Neural cell (in vitro differentiated cells): ENCODE data around the gene MLKL. TPM values are rescaled to one million over a fixed set of nuclear protein-coding genes. Genes with fewer than 3 reads are reported as not detected.

Source experiments
- H2AFZ ChIP-seq: fragments of 200-600, 300-800 bp; sonication (generic), shearing (Covaris generic); 2 replicates; pipeline ENCODE4 v1.6.0; 2014; ENCODE audit warnings: low read depth, mild to moderate bottlenecking, antibody characterized with exemption, low read length, moderate library complexity
- H3F3A ChIP-seq: fragments of 200-600 bp; shearing (Covaris generic); 2 replicates; pipeline ENCODE4 v1.6.1; 2016; ENCODE audit warnings: mild to moderate bottlenecking, moderate library complexity, mixed read lengths, antibody characterized with exemption, low read length; ENCODE audit not compliant: insufficient read depth, poor library complexity, severe bottlenecking
- H3K27ac ChIP-seq: fragments of 200-600, 300-800 bp; sonication (generic), shearing (Covaris generic); 2 replicates; pipeline ENCODE4 v1.5.1; 2014; ENCODE audit warnings: mild to moderate bottlenecking, low read length, moderate library complexity
- H3K27me3 ChIP-seq: fragments of 300-800, 200-600 bp; sonication (generic), shearing (Covaris generic); 2 replicates; pipeline ENCODE4 v1.6.0; 2014; ENCODE audit warnings: mild to moderate bottlenecking, low read depth, low read length, moderate library complexity; ENCODE audit not compliant: insufficient read depth
- H3K36me3 ChIP-seq: fragments of 300-800, 200-600 bp; sonication (generic), shearing (Covaris generic); 2 replicates; pipeline ENCODE4 v1.5.1; 2014; ENCODE audit warnings: mild to moderate bottlenecking, antibody characterized with exemption, low read length, moderate library complexity; ENCODE audit not compliant: insufficient read depth
- H3K4me2 ChIP-seq: fragments of 300-800, 200-600 bp; sonication (generic), shearing (Covaris generic); 2 replicates; pipeline ENCODE4 v1.6.0; 2014; ENCODE audit warnings: mild to moderate bottlenecking, low read length
- H3K4me3 ChIP-seq: fragments of 300-800, 200-600 bp; sonication (generic), shearing (Covaris generic); 2 replicates; pipeline ENCODE4 v1.5.1; 2014; ENCODE audit warnings: mild to moderate bottlenecking, low read length, moderate library complexity
- H3K79me2 ChIP-seq: fragments of 200-600 bp; shearing (Covaris generic); replicated peaks from 2 replicates; pipeline ENCODE4 v1.6.0; 2014; ENCODE audit warnings: mild to moderate bottlenecking, low read length, moderate library complexity; ENCODE audit not compliant: insufficient read depth
- H3K9ac ChIP-seq: fragments of 300-800, 200-600 bp; sonication (generic), shearing (Covaris generic); 2 replicates; pipeline ENCODE4 v1.6.1; 2016; ENCODE audit warnings: mild to moderate bottlenecking, low read length, mixed read lengths
- H3K9me2 ChIP-seq: fragments of 200-600 bp; shearing (Covaris generic); 2 replicates; pipeline ENCODE4 v1.6.1; 2016; ENCODE audit warnings: mild to moderate bottlenecking, low read length, mixed read lengths; ENCODE audit not compliant: insufficient read depth
- H3K9me3 ChIP-seq: fragments of 200-600, 300-800 bp; sonication (generic), shearing (Covaris generic); 2 replicates; pipeline ENCODE4 v1.6.1; 2016; ENCODE audit warnings: mild to moderate bottlenecking, mixed run types, low read length, moderate library complexity, mixed read lengths
- H4K20me1 ChIP-seq: fragments of 200-600 bp; shearing (Covaris generic); 2 replicates; pipeline ENCODE4 v1.6.1; 2016; ENCODE audit warnings: mild to moderate bottlenecking, mixed run types; ENCODE audit not compliant: insufficient read depth
- EP300 ChIP-seq: fragments of 450-650 bp; conservative IDR thresholded peaks from 2 replicates; pipeline ENCODE4 v1.6.1; 2014; ENCODE audit warnings: antibody characterized with exemption, mild to moderate bottlenecking, moderate library complexity; ENCODE audit not compliant: poor library complexity, severe bottlenecking
- EZH2 ChIP-seq: fragments of 200-600, 300-800 bp; shearing (Covaris generic), sonication (generic); IDR thresholded peaks from 2 replicates; pipeline ENCODE4 v1.6.1; 2014; ENCODE audit warnings: antibody characterized with exemption, low read length, borderline replicate concordance, mild to moderate bottlenecking; ENCODE audit not compliant: insufficient read depth, poor library complexity, severe bottlenecking
- MXI1 ChIP-seq: fragments of 450-650 bp; conservative IDR thresholded peaks from 2 replicates; pipeline ENCODE4 v1.6.1; 2014; ENCODE audit warnings: antibody characterized with exemption, mild to moderate bottlenecking; ENCODE audit not compliant: poor library complexity, severe bottlenecking
- POLR2AphosphoS5 ChIP-seq: IDR thresholded peaks from 2 replicates; pipeline ENCODE4 v1.6.1; 2012
- RAD21 ChIP-seq: fragments of 450-650 bp; conservative IDR thresholded peaks from 2 replicates; pipeline ENCODE4 v1.6.1; 2014; ENCODE audit warnings: antibody characterized with exemption, mild to moderate bottlenecking, moderate library complexity
- SMC3 ChIP-seq: fragments of 450-650 bp; conservative IDR thresholded peaks from 2 replicates; pipeline ENCODE4 v1.6.1; 2014; ENCODE audit warnings: antibody characterized with exemption, mild to moderate bottlenecking, moderate library complexity; ENCODE audit not compliant: poor library complexity
- TAF1 ChIP-seq: IDR thresholded peaks from 2 replicates; pipeline ENCODE4 v1.6.1; 2012; ENCODE audit warnings: low read depth
- polyA plus RNA-seq: library from polyadenylated mRNA; depleted of rRNA; stranded (reverse); fragments of >200 nt; gene quantifications from 2 replicates; pipeline ENCODE4 v1.2.3, GENCODE V29; 2014
- TF ChIP-seq, protein P1 (sequence below): IDR thresholded peaks from 2 replicates; pipeline ENCODE4 v1.6.1; 2012; ENCODE audit warnings: borderline replicate concordance
- TF ChIP-seq, protein P2 (sequence below): fragments of 450-650 bp; IDR thresholded peaks from 2 replicates; pipeline ENCODE4 v1.5.1; 2014; ENCODE audit warnings: antibody characterized with exemption, mild to moderate bottlenecking, moderate library complexity; ENCODE audit not compliant: poor library complexity, severe bottlenecking

MLKL gene
- polyA plus RNA-seq, 1 donor from 2014 or later, result not detected

DNA sequence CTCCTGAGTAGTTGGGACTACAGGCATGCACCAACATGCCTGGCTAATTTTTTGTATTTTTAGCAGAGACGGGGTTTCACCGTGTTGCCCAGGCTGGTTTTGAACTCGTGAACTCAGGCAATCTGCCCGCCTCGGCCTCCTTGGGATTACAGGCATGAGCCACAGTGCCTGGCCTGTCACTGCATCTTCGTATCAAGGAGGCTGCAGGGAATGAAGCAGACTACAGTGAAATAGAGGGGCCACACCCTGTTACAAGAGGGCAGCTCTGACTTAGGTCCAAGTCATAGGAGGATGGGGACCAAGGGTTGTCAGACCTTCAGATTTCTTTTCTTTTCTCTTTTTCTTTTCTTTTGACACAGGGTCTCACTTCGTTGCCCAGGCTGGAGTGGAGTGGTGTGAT lies 45.3 kb upstream of the MLKL start:
- TF ChIP-seq, protein P1, sequence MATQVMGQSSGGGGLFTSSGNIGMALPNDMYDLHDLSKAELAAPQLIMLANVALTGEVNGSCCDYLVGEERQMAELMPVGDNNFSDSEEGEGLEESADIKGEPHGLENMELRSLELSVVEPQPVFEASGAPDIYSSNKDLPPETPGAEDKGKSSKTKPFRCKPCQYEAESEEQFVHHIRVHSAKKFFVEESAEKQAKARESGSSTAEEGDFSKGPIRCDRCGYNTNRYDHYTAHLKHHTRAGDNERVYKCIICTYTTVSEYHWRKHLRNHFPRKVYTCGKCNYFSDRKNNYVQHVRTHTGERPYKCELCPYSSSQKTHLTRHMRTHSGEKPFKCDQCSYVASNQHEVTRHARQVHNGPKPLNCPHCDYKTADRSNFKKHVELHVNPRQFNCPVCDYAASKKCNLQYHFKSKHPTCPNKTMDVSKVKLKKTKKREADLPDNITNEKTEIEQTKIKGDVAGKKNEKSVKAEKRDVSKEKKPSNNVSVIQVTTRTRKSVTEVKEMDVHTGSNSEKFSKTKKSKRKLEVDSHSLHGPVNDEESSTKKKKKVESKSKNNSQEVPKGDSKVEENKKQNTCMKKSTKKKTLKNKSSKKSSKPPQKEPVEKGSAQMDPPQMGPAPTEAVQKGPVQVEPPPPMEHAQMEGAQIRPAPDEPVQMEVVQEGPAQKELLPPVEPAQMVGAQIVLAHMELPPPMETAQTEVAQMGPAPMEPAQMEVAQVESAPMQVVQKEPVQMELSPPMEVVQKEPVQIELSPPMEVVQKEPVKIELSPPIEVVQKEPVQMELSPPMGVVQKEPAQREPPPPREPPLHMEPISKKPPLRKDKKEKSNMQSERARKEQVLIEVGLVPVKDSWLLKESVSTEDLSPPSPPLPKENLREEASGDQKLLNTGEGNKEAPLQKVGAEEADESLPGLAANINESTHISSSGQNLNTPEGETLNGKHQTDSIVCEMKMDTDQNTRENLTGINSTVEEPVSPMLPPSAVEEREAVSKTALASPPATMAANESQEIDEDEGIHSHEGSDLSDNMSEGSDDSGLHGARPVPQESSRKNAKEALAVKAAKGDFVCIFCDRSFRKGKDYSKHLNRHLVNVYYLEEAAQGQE, result no peak
- no peak for TF ChIP-seq RAD21
- TF ChIP-seq, protein P2, sequence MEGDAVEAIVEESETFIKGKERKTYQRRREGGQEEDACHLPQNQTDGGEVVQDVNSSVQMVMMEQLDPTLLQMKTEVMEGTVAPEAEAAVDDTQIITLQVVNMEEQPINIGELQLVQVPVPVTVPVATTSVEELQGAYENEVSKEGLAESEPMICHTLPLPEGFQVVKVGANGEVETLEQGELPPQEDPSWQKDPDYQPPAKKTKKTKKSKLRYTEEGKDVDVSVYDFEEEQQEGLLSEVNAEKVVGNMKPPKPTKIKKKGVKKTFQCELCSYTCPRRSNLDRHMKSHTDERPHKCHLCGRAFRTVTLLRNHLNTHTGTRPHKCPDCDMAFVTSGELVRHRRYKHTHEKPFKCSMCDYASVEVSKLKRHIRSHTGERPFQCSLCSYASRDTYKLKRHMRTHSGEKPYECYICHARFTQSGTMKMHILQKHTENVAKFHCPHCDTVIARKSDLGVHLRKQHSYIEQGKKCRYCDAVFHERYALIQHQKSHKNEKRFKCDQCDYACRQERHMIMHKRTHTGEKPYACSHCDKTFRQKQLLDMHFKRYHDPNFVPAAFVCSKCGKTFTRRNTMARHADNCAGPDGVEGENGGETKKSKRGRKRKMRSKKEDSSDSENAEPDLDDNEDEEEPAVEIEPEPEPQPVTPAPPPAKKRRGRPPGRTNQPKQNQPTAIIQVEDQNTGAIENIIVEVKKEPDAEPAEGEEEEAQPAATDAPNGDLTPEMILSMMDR, result no peak
- no peak overlapping the region for H3K4me2 ChIP-seq
- H3K36me3 ChIP-seq, result no peaks in the 10 kb centered on the region
- H3K27ac ChIP-seq, result no peak overlapping the region
- no peaks in the 10 kb centered on the region for H3F3A ChIP-seq
- H3K9me3 ChIP-seq, result no peaks in the 10 kb centered on the region
- no peaks in the 10 kb centered on the region for H3K9me2 ChIP-seq
- H2AFZ ChIP-seq, result no peak overlapping the region
- H3K79me2 ChIP-seq, result no peaks in the 10 kb centered on the region
- H4K20me1 ChIP-seq, result no peaks in the 10 kb centered on the region
- no peak overlapping the region for H3K9ac ChIP-seq
- no peak overlapping the region for H3K4me3 ChIP-seq
- no peaks in the 10 kb centered on the region for H3K27me3 ChIP-seq

DNA sequence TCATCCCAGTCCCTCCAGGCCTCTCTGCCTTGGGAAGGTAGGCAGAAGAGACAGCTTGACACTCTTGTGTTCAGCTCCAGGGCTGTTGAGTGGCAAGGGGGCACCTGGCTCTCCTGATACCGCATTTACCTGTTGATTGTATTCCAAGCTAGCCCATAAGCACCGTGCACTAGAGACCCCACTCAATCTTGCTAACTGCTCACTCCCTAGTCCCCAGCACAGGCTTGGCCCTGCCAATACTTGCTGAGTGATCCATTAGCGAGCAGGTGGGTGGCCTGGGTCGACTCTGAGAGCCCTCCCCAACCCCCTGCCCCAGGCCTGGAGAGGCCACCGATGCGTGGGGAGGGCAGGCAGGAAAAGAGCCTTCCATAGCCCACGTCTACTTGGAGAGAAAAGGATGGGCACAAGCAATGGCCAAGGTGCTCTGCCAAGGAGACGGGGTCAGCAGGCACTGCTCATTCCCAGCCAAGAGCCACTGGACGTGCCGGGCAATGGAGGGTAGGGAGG lies 44.5 kb upstream of the MLKL start:
- no peak overlapping the region for H3K4me2 ChIP-seq
- no peaks in the 10 kb centered on the region for H3K36me3 ChIP-seq
- H4K20me1 ChIP-seq, result no peaks in the 10 kb centered on the region
- no peaks in the 10 kb centered on the region for H3K27me3 ChIP-seq
- no peak overlapping the region for H3K9ac ChIP-seq
- no peaks in the 10 kb centered on the region for H3K9me2 ChIP-seq
- H3K9me3 ChIP-seq, result no peaks in the 10 kb centered on the region
- TF ChIP-seq SMC3, result no peak
- TF ChIP-seq EP300, result no peak
- TF ChIP-seq MXI1, result no peak
- H3K4me3 ChIP-seq, result no peak overlapping the region
- no peak overlapping the region for H2AFZ ChIP-seq
- no peak overlapping the region for H3K27ac ChIP-seq
- H3F3A ChIP-seq, result no peaks in the 10 kb centered on the region
- no peaks in the 10 kb centered on the region for H3K79me2 ChIP-seq

- no peak overlapping the region for H3K27ac ChIP-seq
- TF ChIP-seq RAD21 (no peak), TAF1 (no peak), POLR2AphosphoS5 (no peak), MXI1 (no peak), SMC3 (no peak), EP300 (no peak), EZH2 (no peak)
- TF ChIP-seq, protein P2, result no peak
- TF ChIP-seq, protein P1, result no peak
- H3K36me3 ChIP-seq, result no peaks in the 10 kb centered on the region
Measured at GRCh38 chr16:74744566-74744965, 43.9 kb upstream of the MLKL start.

More at GRCh38 chr16:74744566-74744965, 43.9 kb upstream of the MLKL start:
- Histone ChIP-seq H3K4me2 (no peak overlapping the region), H3K9me2 (no peaks in the 10 kb centered on the region), H3K27me3 (no peaks in the 10 kb centered on the region), H3K4me3 (no peak overlapping the region), H3K9ac (no peak overlapping the region), H2AFZ (no peak overlapping the region), H3F3A (no peaks in the 10 kb centered on the region), H4K20me1 (no peaks in the 10 kb centered on the region), H3K79me2 (no peaks in the 10 kb centered on the region), H3K9me3 (no peaks in the 10 kb centered on the region)
